ENCODE data around the gene ITGA6. TPM values are rescaled to one million over a fixed set of nuclear protein-coding genes. Genes with fewer than 3 reads are reported as not detected.
"Not testable (repeated sequence)": the region's sequence is repeated elsewhere in the genome, so short reads cannot be mapped to it uniquely, and the experiment has no call there.

Gene ITGA6
- total and polyA plus RNA-seq, 2 donors from 2014 or later, result 32.8 to 89.1 TPM

- TF ChIP-seq CTCF (IDR thresholded peaks at IDR 0.05; ENCODE audit: borderline replicate concordance, extremely low read depth, insufficient read depth), result no peak
- DNase-seq (no peak), FAIRE-seq (no peak)
- H3K27ac ChIP-seq (ENCODE audit: low read depth in 2 of 2, low read length in 2 of 2), result no peak overlapping the region
- no peaks in the 10 kb centered on the region for H3K4me1 ChIP-seq (ENCODE audit: control insufficient read depth in 2 of 3, insufficient read depth in 2 of 3, low read depth in 1 of 3, low read length in 3 of 3)
- H3K4me3 ChIP-seq (ENCODE audit: low read length in 3 of 3), result no peak overlapping the region
- no peaks in the 10 kb centered on the region for H3K36me3 ChIP-seq (ENCODE audit: control insufficient read depth in 2 of 3, insufficient read depth in 3 of 3, low read length in 3 of 3)
- H3K9me3 ChIP-seq (ENCODE audit: control insufficient read depth in 2 of 3, insufficient read depth in 1 of 3, low read length in 3 of 3), result peaks cover 0 to 2% (median 0%) of the 10 kb centered on the region in 3 donors
- no peak overlapping the region for H3K9ac ChIP-seq (ENCODE audit: low read length in 3 of 3)
- no peaks in the 10 kb centered on the region for H3K27me3 ChIP-seq (ENCODE audit: control insufficient read depth, insufficient read depth, low read length)
- intact Hi-C loops (cut with DNase I), result no loop called here
Observed at GRCh38 chr2:172525601-172526000, 98.2 kb downstream of the ITGA6 start.

GRCh38 chr2:172531309-172531708 lies 103.9 kb downstream of the ITGA6 start:
- H3K36me3 ChIP-seq (ENCODE audit: control insufficient read depth in 2 of 3, insufficient read depth in 3 of 3, low read length in 3 of 3), result no peaks in the 10 kb centered on the region
- H3K9me3 ChIP-seq (ENCODE audit: control insufficient read depth in 2 of 3, insufficient read depth in 1 of 3, low read length in 3 of 3), result peaks cover 0 to 4% (median 0%) of the 10 kb centered on the region in 3 donors
- no peak overlapping the region for H3K4me3 ChIP-seq (ENCODE audit: low read length in 3 of 3)
- FAIRE-seq (no peak), DNase-seq (no peak)
- no peaks in the 10 kb centered on the region for H3K27me3 ChIP-seq (ENCODE audit: control insufficient read depth, insufficient read depth, low read length)
- no peak for TF ChIP-seq CTCF (IDR thresholded peaks at IDR 0.05; ENCODE audit: borderline replicate concordance, extremely low read depth, insufficient read depth)
- intact Hi-C loops (cut with DNase I), result no loop called here
- no peak overlapping the region for H3K9ac ChIP-seq (ENCODE audit: low read length in 3 of 3)
- no peaks in the 10 kb centered on the region for H3K4me1 ChIP-seq (ENCODE audit: control insufficient read depth in 2 of 3, insufficient read depth in 2 of 3, low read depth in 1 of 3, low read length in 3 of 3)
- H3K27ac ChIP-seq (ENCODE audit: low read depth in 2 of 2, low read length in 2 of 2), result no peak overlapping the region

- FAIRE-seq; H3K9ac ChIP-seq (ENCODE audit: low read length in 3 of 3); H3K27me3 ChIP-seq (ENCODE audit: control insufficient read depth, insufficient read depth, low read length); intact Hi-C loops (cut with DNase I); H3K4me1 ChIP-seq (ENCODE audit: control insufficient read depth in 2 of 3, insufficient read depth in 2 of 3, low read depth in 1 of 3, low read length in 3 of 3); DNase-seq; H3K4me3 ChIP-seq (ENCODE audit: low read length in 3 of 3); H3K9me3 ChIP-seq (ENCODE audit: control insufficient read depth in 2 of 3, insufficient read depth in 1 of 3, low read length in 3 of 3); H3K36me3 ChIP-seq (ENCODE audit: control insufficient read depth in 2 of 3, insufficient read depth in 3 of 3, low read length in 3 of 3); H3K27ac ChIP-seq (ENCODE audit: low read depth in 2 of 2, low read length in 2 of 2): not testable (repeated sequence)
Observed at GRCh38 chr2:172532461-172532860, 105.1 kb downstream of the ITGA6 start.

- no peaks in the 10 kb centered on the region for H3K27me3 ChIP-seq (ENCODE audit: control insufficient read depth, insufficient read depth, low read length)
- peaks cover 0 to 4% (median 0%) of the 10 kb centered on the region in 3 donors for H3K9me3 ChIP-seq (ENCODE audit: control insufficient read depth in 2 of 3, insufficient read depth in 1 of 3, low read length in 3 of 3)
- H3K36me3 ChIP-seq (ENCODE audit: control insufficient read depth in 2 of 3, insufficient read depth in 3 of 3, low read length in 3 of 3), result no peaks in the 10 kb centered on the region
- H3K4me1 ChIP-seq (ENCODE audit: control insufficient read depth in 2 of 3, insufficient read depth in 2 of 3, low read depth in 1 of 3, low read length in 3 of 3), result no peaks in the 10 kb centered on the region
- no peak overlapping the region for H3K27ac ChIP-seq (ENCODE audit: low read depth in 2 of 2, low read length in 2 of 2)
- H3K4me3 ChIP-seq (ENCODE audit: low read length in 3 of 3), result no peak overlapping the region
- FAIRE-seq (no peak), DNase-seq (no peak)
- no peak for TF ChIP-seq CTCF (IDR thresholded peaks at IDR 0.05; ENCODE audit: borderline replicate concordance, extremely low read depth, insufficient read depth)
- no peak overlapping the region for H3K9ac ChIP-seq (ENCODE audit: low read length in 3 of 3)
- intact Hi-C loops (cut with DNase I), result no loop called here
Observed at GRCh38 chr2:172533687-172534086, 106.3 kb downstream of the ITGA6 start.

Measured in kidney (tissue), 14 donors.